Activated naive CD4-positive, alpha-beta T cell treated with anti-CD3 and anti-CD28 coated beads, Interleukin-2, amount 50 U/mL, for 24 hours (primary cell): ENCODE measurements around the gene RS1.
A peak's percentile ranks its signal among the peaks of the same experiment; 100 is the strongest.

Experiments
- H3K27ac Mint-ChIP-seq: one replicate; pipeline ENCODE4 v1.8.0; 2021; ENCODE audit warnings: mild to moderate bottlenecking, mixed read lengths
- H3K27me3 Mint-ChIP-seq: one replicate; pipeline ENCODE4 v1.8.0; 2021; ENCODE audit warnings: mixed read lengths
- H3K36me3 Mint-ChIP-seq: one replicate; pipeline ENCODE4 v1.8.0; 2021; ENCODE audit warnings: mixed read lengths
- H3K4me1 Mint-ChIP-seq: one replicate; pipeline ENCODE4 v1.8.0; 2021; ENCODE audit warnings: mixed read lengths
- H3K4me3 Mint-ChIP-seq: one replicate; pipeline ENCODE4 v1.8.0; 2021; ENCODE audit warnings: mild to moderate bottlenecking, mixed read lengths
- H3K9me3 Mint-ChIP-seq: one replicate; pipeline ENCODE4 v1.8.0; 2021; ENCODE audit warnings: mixed read lengths

RS1 gene

GRCh38 chrX:18672008-18672407 lies at the start of gene RS1:
Gene RS1, minus strand, starts transcription at chrX:18672108. Its CDS starts 40 bp downstream, at chrX:18672068.
- Mint-ChIP-seq H3K27ac (no peak within 1 kb of the TSS), H3K9me3 (no peaks in the 10 kb centered on the region), H3K4me1 (peaks cover 11% of the 10 kb centered on the region), H3K4me3 (peak within 1 kb of the TSS; percentile 66), H3K36me3 (no peaks in the 10 kb centered on the region), H3K27me3 (no peaks in the 10 kb centered on the region)

- H3K4me3 Mint-ChIP-seq, result no peak overlapping the region
- no peaks in the 10 kb centered on the region for H3K36me3 Mint-ChIP-seq
- H3K4me1 Mint-ChIP-seq, result peaks cover 1% of the 10 kb centered on the region
- H3K27ac Mint-ChIP-seq, result no peak overlapping the region
- no peaks in the 10 kb centered on the region for H3K9me3 Mint-ChIP-seq
- H3K27me3 Mint-ChIP-seq, result no peaks in the 10 kb centered on the region
Observed at GRCh38 chrX:18719852-18720251, 47.9 kb upstream of the RS1 start.

- no peaks in the 10 kb centered on the region for H3K4me1 Mint-ChIP-seq
- H3K27ac Mint-ChIP-seq, result no peak overlapping the region
- no peaks in the 10 kb centered on the region for H3K9me3 Mint-ChIP-seq
- no peak overlapping the region for H3K4me3 Mint-ChIP-seq
- H3K36me3 Mint-ChIP-seq, result no peaks in the 10 kb centered on the region
- no peaks in the 10 kb centered on the region for H3K27me3 Mint-ChIP-seq
Observed at GRCh38 chrX:18714910-18715309, 43.0 kb upstream of the RS1 start.

DNA sequence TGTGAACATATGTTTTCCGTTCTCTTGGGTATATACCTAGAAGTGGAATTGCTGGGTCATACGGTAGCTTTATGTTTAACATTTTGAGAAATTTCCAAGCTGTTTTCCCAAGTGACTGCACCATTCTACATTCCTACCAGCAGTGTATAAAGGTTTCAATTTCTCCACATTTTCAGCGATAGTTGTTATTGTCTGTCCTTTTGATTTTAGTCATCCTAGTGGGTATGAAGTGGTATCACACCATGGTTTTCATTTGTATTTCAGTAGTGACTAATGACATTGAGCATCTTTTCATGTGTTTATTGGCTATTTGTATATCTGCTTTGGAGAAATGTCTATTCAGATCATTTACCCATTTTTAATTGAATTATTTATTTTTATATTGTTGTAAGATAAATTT lies 37.9 kb upstream of the RS1 start:
- no peak overlapping the region for H3K4me3 Mint-ChIP-seq
- H3K36me3 Mint-ChIP-seq, result no peaks in the 10 kb centered on the region
- H3K9me3 Mint-ChIP-seq, result no peaks in the 10 kb centered on the region
- H3K4me1 Mint-ChIP-seq, result no peaks in the 10 kb centered on the region
- no peaks in the 10 kb centered on the region for H3K27me3 Mint-ChIP-seq
- no peak overlapping the region for H3K27ac Mint-ChIP-seq

- Mint-ChIP-seq H3K36me3 (no peaks in the 10 kb centered on the region), H3K27ac (no peak within 1 kb of the TSS), H3K4me3 (no peak within 1 kb of the TSS), H3K4me1 (no peaks in the 10 kb centered on the region), H3K27me3 (no peaks in the 10 kb centered on the region), H3K9me3 (no peaks in the 10 kb centered on the region)
Observed at GRCh38 chrX:18707426-18708049, 35.6 kb upstream of the RS1 start, which contains the start of gene PPEF1. Gene PPEF1, plus strand, starts transcription at chrX:18707645. Its CDS starts 136 bp downstream, at chrX:18707781.

GRCh38 chrX:18702362-18703195 lies 30.7 kb upstream of the RS1 start:
- H3K4me3 Mint-ChIP-seq, result no peak overlapping the region
- H3K9me3 Mint-ChIP-seq, result no peaks in the 10 kb centered on the region
- H3K27ac Mint-ChIP-seq, result no peak overlapping the region
- no peaks in the 10 kb centered on the region for H3K36me3 Mint-ChIP-seq
- no peaks in the 10 kb centered on the region for H3K4me1 Mint-ChIP-seq
- no peaks in the 10 kb centered on the region for H3K27me3 Mint-ChIP-seq

DNA sequence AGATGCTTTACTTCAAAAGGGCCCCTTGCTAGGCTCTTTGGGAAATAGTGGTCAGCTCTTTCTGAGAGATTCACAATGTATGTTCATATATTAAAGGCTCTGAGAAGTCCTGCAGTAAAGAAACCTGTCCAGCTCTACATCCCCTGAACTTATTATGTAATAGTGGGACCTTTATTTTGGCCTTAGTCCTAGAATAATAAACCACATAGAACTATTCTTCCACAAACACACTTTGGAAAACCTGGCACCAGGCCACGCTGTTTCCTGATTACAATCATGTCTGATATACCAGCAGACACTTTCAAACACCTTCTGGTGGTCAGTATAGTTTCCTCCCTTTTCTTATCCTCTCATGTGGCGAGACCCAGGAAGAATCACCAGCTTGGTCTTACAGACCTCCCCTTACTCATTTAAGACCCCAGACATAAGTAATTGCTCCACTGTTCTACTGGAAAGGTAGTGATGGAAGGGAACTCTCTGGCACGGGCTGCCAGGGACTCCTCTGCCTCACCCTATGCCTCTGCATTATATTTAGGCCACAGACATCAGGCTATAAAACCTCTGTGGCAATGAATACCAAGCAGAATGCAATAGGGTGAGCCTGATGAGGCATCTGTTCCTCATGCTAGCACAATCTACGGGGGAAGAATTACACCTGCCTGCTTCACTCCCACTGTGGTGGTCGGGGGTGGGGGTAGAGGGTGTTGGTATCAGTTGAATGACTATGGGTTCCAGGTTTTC lies 29.9 kb upstream of the RS1 start:
- Mint-ChIP-seq H3K9me3 (no peaks in the 10 kb centered on the region), H3K4me3 (no peak overlapping the region), H3K4me1 (no peaks in the 10 kb centered on the region), H3K27ac (no peak overlapping the region), H3K27me3 (no peaks in the 10 kb centered on the region), H3K36me3 (no peaks in the 10 kb centered on the region)

DNA sequence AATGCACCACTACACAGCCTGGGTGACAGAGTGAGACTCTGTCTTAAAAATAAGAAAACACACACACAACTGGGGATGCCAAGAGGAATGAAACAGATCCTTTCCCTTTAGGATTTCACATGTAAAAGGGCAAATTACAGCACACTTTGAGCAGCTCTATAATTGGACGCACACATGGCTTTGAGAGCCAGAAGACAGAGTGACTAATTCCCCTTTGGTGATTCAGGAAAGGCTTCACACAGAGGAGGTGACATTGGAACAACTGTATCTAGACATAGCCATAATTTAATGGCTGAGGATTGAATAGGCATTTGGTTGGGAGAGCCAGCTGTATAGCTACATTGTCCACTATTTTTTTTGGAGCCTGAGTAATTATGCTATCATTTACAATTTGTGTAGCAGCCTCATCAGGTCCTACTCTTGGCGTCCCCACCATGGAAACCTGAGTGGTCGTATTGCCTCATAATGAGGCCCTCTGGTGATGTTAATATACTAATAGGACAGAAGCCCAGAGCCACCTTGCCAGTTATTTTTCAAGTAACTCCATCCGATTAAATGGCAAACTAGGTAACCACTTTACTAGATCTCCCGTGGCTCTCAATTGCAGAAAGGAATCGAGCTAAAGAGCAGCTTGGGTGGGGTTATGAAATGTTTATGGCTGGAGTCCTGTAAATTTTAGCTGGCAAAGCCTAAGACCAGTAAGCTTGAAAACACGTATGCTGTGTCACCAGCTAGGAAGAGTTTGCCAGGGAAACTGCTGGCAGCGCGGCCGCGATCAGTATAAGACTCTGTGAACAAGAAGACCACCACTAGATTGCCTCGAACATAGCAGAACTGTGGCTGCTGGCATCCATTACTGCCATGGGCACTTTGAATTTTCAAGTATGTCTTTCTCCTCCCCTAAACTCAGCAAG lies 27.1 kb upstream of the RS1 start:
- Mint-ChIP-seq H3K4me1 (no peaks in the 10 kb centered on the region), H3K27ac (no peak overlapping the region), H3K36me3 (peaks cover 2% of the 10 kb centered on the region), H3K4me3 (no peak overlapping the region), H3K9me3 (no peaks in the 10 kb centered on the region), H3K27me3 (no peaks in the 10 kb centered on the region)

GRCh38 chrX:18696653-18697052 lies 24.7 kb upstream of the RS1 start:
- H3K36me3 Mint-ChIP-seq, result peaks cover 2% of the 10 kb centered on the region
- H3K4me3 Mint-ChIP-seq, result no peak overlapping the region
- no peaks in the 10 kb centered on the region for H3K27me3 Mint-ChIP-seq
- H3K27ac Mint-ChIP-seq, result no peak overlapping the region
- no peaks in the 10 kb centered on the region for H3K9me3 Mint-ChIP-seq
- no peaks in the 10 kb centered on the region for H3K4me1 Mint-ChIP-seq

- no peaks in the 10 kb centered on the region for H3K27me3 Mint-ChIP-seq
- no peaks in the 10 kb centered on the region for H3K4me1 Mint-ChIP-seq
- H3K4me3 Mint-ChIP-seq, result no peak overlapping the region
- H3K36me3 Mint-ChIP-seq, result peaks cover 2% of the 10 kb centered on the region
- no peak overlapping the region for H3K27ac Mint-ChIP-seq
- no peaks in the 10 kb centered on the region for H3K9me3 Mint-ChIP-seq
Observed at GRCh38 chrX:18692541-18692940, 20.6 kb upstream of the RS1 start.

GRCh38 chrX:18691431-18691830 lies 19.5 kb upstream of the RS1 start:
- no peaks in the 10 kb centered on the region for H3K9me3 Mint-ChIP-seq
- H3K36me3 Mint-ChIP-seq, result peaks cover 2% of the 10 kb centered on the region
- H3K27ac Mint-ChIP-seq, result no peak overlapping the region
- H3K4me3 Mint-ChIP-seq, result no peak overlapping the region
- H3K4me1 Mint-ChIP-seq, result no peaks in the 10 kb centered on the region
- no peaks in the 10 kb centered on the region for H3K27me3 Mint-ChIP-seq

DNA sequence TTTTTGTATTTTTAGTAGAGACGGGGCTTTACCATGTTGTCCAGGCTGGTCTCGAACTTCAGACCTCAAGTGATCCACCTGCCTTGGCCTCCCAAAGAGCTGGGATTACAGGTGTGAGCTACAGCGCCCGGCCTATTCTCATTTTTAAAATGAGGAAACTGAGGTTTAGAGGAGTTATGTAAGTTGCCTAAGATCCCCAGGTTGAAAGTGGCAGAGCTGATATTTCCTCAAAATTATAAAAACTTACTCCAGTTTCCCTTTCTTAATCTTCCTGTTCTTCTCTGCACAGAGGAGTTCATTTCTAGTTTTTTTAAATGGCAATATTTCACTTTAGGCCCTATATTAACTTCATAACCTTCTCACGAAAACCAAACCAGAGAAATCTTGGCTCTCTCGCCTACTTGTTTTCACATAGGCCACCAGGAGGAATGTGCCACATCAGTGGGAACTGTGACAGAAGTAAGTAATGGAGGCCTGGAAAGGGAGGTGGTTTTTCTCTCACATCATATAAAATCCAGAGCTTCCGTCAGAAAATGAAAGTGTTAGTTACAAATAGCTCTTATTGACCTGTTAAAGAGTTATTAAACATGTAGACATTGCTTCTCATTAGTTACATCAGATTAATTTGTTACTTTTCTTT lies 16.1 kb upstream of the RS1 start:
- no peaks in the 10 kb centered on the region for H3K27me3 Mint-ChIP-seq
- H3K9me3 Mint-ChIP-seq, result no peaks in the 10 kb centered on the region
- H3K27ac Mint-ChIP-seq, result no peak overlapping the region
- H3K4me1 Mint-ChIP-seq, result no peaks in the 10 kb centered on the region
- no peak overlapping the region for H3K4me3 Mint-ChIP-seq
- no peaks in the 10 kb centered on the region for H3K36me3 Mint-ChIP-seq

- Mint-ChIP-seq H3K4me3 (no peak overlapping the region), H3K27ac (no peak overlapping the region), H3K4me1 (no peaks in the 10 kb centered on the region), H3K9me3 (no peaks in the 10 kb centered on the region), H3K27me3 (no peaks in the 10 kb centered on the region), H3K36me3 (no peaks in the 10 kb centered on the region)
Observed at GRCh38 chrX:18682979-18683387, 11.1 kb upstream of the RS1 start.

DNA sequence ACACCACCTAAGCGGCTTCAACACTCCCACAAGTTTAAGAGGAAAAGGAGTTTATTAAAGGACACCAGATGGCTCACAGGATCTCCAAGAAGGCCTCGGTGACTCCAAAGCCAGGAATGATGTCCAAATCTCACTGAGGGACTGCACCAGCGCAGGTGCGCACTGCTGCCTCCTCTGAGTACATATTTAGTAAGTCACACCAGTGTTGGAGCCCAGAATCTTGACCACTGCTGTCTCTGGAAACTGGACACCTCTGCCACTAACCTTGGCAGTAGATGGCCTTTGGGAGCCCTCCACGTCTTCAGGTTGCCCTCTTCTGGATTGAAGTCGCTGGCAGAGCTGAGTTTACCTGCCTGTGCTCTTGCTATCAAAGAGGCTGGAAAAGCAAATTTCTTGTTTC lies 10.1 kb upstream of the RS1 start:
- no peak overlapping the region for H3K4me3 Mint-ChIP-seq
- no peaks in the 10 kb centered on the region for H3K36me3 Mint-ChIP-seq
- H3K9me3 Mint-ChIP-seq, result no peaks in the 10 kb centered on the region
- peaks cover 8% of the 10 kb centered on the region for H3K4me1 Mint-ChIP-seq
- no peak overlapping the region for H3K27ac Mint-ChIP-seq
- no peaks in the 10 kb centered on the region for H3K27me3 Mint-ChIP-seq
